Subcutaneous abdominal adipose tissue (tissue), 5 donors: ENCODE data around the gene GAS7.
"Not testable (repeated sequence)": the region's sequence is repeated elsewhere in the genome, so short reads cannot be mapped to it uniquely, and the experiment has no call there.

Experiments
- H3K27ac ChIP-seq: one replicate; pipeline ENCODE4 v1.7.0; 2013; ENCODE audit warnings: low read depth, mild to moderate bottlenecking, inconsistent platforms, low read length, moderate library complexity
- H3K27me3 ChIP-seq, 5 donors: one replicate each; pipeline ENCODE4 v1.7.0; 2013; ENCODE audit warnings: low read length in 5 of 5, inconsistent platforms in 1 of 5; ENCODE audit not compliant: control insufficient read depth in 5 of 5, insufficient read depth in 4 of 5
- H3K36me3 ChIP-seq, 5 donors: one replicate each; pipeline ENCODE4 v1.7.0; 2013; ENCODE audit warnings: low read length in 5 of 5; ENCODE audit not compliant: control insufficient read depth in 5 of 5, insufficient read depth in 5 of 5
- H3K4me1 ChIP-seq, 5 donors: one replicate each; pipeline ENCODE4 v1.7.0; 2013; ENCODE audit warnings: low read length in 5 of 5, mild to moderate bottlenecking in 3 of 5, moderate library complexity in 1 of 5; ENCODE audit not compliant: control insufficient read depth in 5 of 5, insufficient read depth in 5 of 5
- H3K4me3 ChIP-seq, 5 donors: one replicate each; pipeline ENCODE4 v1.7.0; 2013; ENCODE audit warnings: low read length in 5 of 5, low read depth in 1 of 5
- H3K9ac ChIP-seq, 5 donors: one replicate each; pipeline ENCODE4 v1.7.0; 2013; ENCODE audit warnings: low read length in 5 of 5, mild to moderate bottlenecking in 4 of 5, moderate library complexity in 3 of 5
- H3K9me3 ChIP-seq, 5 donors: one replicate each; pipeline ENCODE4 v1.7.0; 2013; ENCODE audit warnings: low read length in 5 of 5; ENCODE audit not compliant: control insufficient read depth in 5 of 5
- donor health status: healthy.
- donor health status: healthy.
- donor health status: healthy.
- donor health status: healthy.
- donor health status: healthy.

Gene GAS7

GRCh38 chr17:10022416-10022815 lies 176.0 kb downstream of the GAS7 start:
- Histone ChIP-seq H3K4me3 (no peak overlapping the region), H3K27ac (no peak overlapping the region), H3K36me3 (no peaks in the 10 kb centered on the region), H3K27me3 (peaks cover 0 to 15% (median 5%) of the 10 kb centered on the region in 5 donors), H3K9ac (no peak overlapping the region), H3K9me3 (peaks cover 0 to under 1% (median 0%) of the 10 kb centered on the region in 5 donors), H3K4me1 (peaks cover 6 to 47% (median 34%) of the 10 kb centered on the region in 5 donors)

- H3K4me3 ChIP-seq = no peak overlapping the region
- peaks cover 6 to 46% (median 32%) of the 10 kb centered on the region in 5 donors for H3K4me1 ChIP-seq
- no peaks in the 10 kb centered on the region for H3K36me3 ChIP-seq
- no peaks in the 10 kb centered on the region for H3K9me3 ChIP-seq
- H3K27ac ChIP-seq = no peak overlapping the region
- H3K27me3 ChIP-seq = peaks cover 0 to 15% (median 5%) of the 10 kb centered on the region in 5 donors
- no peak overlapping the region for H3K9ac ChIP-seq
Observed at GRCh38 chr17:10021272-10021984, 177.0 kb downstream of the GAS7 start.

GRCh38 chr17:10019941-10020451 lies 178.4 kb downstream of the GAS7 start:
- Histone ChIP-seq H3K9me3 (no peaks in the 10 kb centered on the region), H3K4me3 (no peak overlapping the region), H3K9ac (no peak overlapping the region), H3K36me3 (no peaks in the 10 kb centered on the region), H3K4me1 (peaks cover 6 to 46% (median 26%) of the 10 kb centered on the region in 5 donors), H3K27me3 (peaks cover 0 to 14% (median 5%) of the 10 kb centered on the region in 5 donors), H3K27ac (no peak overlapping the region)

- Histone ChIP-seq H3K27me3 (peaks cover 0 to 14% (median 5%) of the 10 kb centered on the region in 5 donors), H3K9me3 (no peaks in the 10 kb centered on the region)
Observed at GRCh38 chr17:10018461-10018891, 179.9 kb downstream of the GAS7 start.

GRCh38 chr17:10016958-10017570 lies 181.3 kb downstream of the GAS7 start:
- H3K36me3 ChIP-seq, H3K27ac ChIP-seq, H3K9me3 ChIP-seq, H3K9ac ChIP-seq, H3K4me3 ChIP-seq: not testable (repeated sequence)
- H3K4me1 ChIP-seq = peaks cover 10 to 51% (median 26%) of the 10 kb centered on the region in 5 donors
- peaks cover 0 to 17% (median 5%) of the 10 kb centered on the region in 5 donors for H3K27me3 ChIP-seq

More at GRCh38 chr17:10018461-10018891, 179.9 kb downstream of the GAS7 start:
- Histone ChIP-seq H3K4me3 (no peak overlapping the region), H3K9ac (no peak overlapping the region), H3K4me1 (peaks cover 7 to 54% (median 26%) of the 10 kb centered on the region in 5 donors), H3K27ac (no peak overlapping the region), H3K36me3 (no peaks in the 10 kb centered on the region)

GRCh38 chr17:10013365-10014112 lies 184.9 kb downstream of the GAS7 start:
- H3K4me1 ChIP-seq = peaks cover under 1 to 30% (median 12%) of the 10 kb centered on the region in 5 donors
- H3K27me3 ChIP-seq = peaks cover 0 to 6% (median 0%) of the 10 kb centered on the region in 5 donors
- H3K36me3 ChIP-seq = no peaks in the 10 kb centered on the region
- H3K9me3 ChIP-seq = no peaks in the 10 kb centered on the region
- H3K27ac ChIP-seq = peak overlapping the region; percentile 13
- no peak overlapping the region for H3K4me3 ChIP-seq
- H3K9ac ChIP-seq = no peak overlapping the region

GRCh38 chr17:10010752-10011151 lies 187.7 kb downstream of the GAS7 start:
- H3K27me3 ChIP-seq = peaks cover 0 to 5% (median 0%) of the 10 kb centered on the region in 5 donors
- peaks cover 0 to 22% (median 14%) of the 10 kb centered on the region in 5 donors for H3K4me1 ChIP-seq
- H3K9ac ChIP-seq = no peak overlapping the region
- no peaks in the 10 kb centered on the region for H3K9me3 ChIP-seq
- H3K36me3 ChIP-seq = no peaks in the 10 kb centered on the region
- H3K4me3 ChIP-seq = no peak overlapping the region
- no peak overlapping the region for H3K27ac ChIP-seq

- Histone ChIP-seq H3K36me3 (no peaks in the 10 kb centered on the region), H3K4me1 (peaks cover 0 to 22% (median 6%) of the 10 kb centered on the region in 5 donors), H3K9ac (no peak overlapping the region), H3K27me3 (peaks cover 0 to 8% (median 0%) of the 10 kb centered on the region in 5 donors), H3K9me3 (no peaks in the 10 kb centered on the region), H3K27ac (no peak overlapping the region), H3K4me3 (no peak overlapping the region)
Observed at GRCh38 chr17:10003705-10004104, 194.7 kb downstream of the GAS7 start.

- not testable (repeated sequence) for H3K9me3 ChIP-seq, H3K27me3 ChIP-seq, H3K9ac ChIP-seq, H3K36me3 ChIP-seq, H3K4me3 ChIP-seq, H3K27ac ChIP-seq
- peaks cover 0 to 22% (median 6%) of the 10 kb centered on the region in 5 donors for H3K4me1 ChIP-seq
Observed at GRCh38 chr17:10002567-10003360, 195.6 kb downstream of the GAS7 start.
